Fibroblast of skin of right quadriceps (primary cell): ENCODE measurements around the gene AQP9.

ENCODE experiments used
- DNase-seq: peaks from one replicate; pipeline ENCODE4 v3.0.0-alpha.2; 2013

AQP9 gene

DNA sequence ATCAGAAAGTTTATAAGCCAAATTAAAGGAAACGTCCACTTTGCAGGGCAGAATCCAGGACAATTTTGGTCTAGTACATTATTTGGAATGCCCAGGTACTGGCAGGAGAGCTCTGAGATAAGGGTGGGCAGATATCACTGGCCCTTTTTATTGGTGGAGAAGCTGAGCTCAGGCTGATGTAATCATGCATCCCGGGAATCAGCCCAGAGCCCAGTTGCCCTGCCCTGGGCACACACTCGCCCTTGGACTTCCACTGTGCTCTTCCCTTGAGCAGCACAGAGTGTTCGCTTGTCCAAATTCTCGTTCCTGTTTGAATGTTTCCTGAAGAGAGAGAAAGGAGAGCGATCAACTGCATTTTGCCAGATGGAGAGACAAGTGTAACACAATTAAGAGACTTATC lies 3.7 kb downstream of the AQP9 start:
- DNase-seq = no peak

DNA sequence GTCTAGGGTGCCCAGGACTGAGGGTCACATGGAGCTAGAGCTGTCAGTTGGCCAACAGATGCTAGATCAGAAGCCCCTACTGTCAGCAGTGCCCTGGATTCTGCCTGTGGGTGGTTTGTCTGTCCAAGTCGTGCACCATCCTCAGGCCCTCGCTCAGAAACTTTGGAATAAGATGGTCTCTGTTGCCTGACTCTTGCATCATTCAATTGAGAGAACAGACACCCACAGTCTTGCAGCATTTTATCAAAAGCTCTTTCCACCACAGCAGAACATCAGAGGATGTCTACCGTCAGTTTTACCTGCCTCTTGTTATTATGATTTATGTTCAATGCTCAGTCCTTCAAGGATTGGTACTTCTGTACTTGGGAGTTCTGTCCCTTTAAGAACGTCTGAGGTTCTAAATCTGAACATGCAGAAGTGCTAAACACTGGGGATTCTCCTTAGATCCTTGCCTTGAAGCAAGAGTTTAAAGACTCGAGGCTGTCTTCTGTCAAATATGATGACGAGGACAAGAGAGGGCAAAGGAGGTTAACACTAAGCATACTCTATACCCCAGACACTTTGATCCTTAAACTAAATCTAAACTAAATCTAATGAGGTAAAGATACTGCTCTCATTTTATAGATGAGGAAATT lies 4.8 kb downstream of the AQP9 start:
- DNase-seq = no peak

GRCh38 chr15:58145606-58146005 lies 7.4 kb downstream of the AQP9 start:
- DNase-seq = no peak

DNA sequence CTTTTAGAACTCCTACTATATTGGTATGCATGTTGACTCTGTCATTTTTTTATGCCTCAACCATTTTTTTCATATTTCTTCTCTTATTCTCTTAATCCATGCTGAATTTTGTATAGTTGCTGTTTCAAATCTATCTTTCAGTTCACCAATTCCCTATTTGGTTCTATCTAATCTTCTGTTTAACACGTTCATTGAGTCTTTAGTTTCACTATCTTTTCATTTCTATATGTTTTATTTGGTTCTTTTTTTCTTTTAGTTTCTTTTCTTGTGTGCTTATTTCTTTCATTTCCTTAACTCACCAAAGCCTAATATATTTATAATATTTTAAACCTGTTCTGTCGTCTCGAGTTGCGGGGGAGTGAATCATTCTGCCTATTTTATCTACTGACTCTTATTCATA lies 8.0 kb downstream of the AQP9 start:
- DNase-seq = no peak

DNA sequence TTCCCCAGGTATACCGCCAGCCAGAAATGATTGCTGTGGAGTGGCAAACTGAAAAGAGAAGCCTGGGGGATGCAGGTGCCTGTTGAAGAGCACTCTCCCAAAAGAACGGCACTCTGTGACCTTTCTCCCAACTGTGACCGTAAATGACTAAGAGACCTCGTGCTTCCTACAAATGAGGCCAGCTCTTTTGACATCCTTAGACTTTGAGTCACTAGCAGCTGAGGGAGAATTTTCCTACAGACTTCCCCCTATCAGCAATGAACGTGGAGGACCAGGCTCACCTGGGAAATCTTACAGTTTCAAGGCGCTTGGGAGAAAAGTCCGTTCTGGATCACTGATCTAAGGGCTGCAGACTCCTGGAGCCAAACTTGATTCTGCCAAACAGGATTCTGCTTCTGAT lies 8.6 kb downstream of the AQP9 start:
- DNase-seq = no peak

- no peak for DNase-seq
Observed at GRCh38 chr15:58147171-58147611, 9.0 kb downstream of the AQP9 start.

DNA sequence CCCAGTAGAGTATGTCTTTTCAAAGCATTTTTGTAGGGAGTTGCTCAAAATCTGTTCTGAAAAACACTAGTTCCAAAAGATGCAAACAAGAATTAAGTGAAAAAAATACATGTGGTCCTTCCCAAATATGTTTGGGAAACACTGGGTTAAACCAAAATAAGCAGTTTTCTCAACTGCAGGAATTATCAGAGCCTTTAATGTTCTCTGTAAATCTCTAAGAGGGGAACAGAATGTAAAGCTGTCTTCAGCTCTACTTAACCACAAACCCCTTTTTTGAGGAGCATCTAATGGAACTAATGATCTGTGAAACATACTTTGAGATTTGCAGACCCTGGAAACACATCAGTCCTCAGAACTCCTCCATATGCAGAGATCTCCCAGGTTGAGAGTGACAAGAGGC lies 9.9 kb downstream of the AQP9 start:
- DNase-seq = no peak

DNA sequence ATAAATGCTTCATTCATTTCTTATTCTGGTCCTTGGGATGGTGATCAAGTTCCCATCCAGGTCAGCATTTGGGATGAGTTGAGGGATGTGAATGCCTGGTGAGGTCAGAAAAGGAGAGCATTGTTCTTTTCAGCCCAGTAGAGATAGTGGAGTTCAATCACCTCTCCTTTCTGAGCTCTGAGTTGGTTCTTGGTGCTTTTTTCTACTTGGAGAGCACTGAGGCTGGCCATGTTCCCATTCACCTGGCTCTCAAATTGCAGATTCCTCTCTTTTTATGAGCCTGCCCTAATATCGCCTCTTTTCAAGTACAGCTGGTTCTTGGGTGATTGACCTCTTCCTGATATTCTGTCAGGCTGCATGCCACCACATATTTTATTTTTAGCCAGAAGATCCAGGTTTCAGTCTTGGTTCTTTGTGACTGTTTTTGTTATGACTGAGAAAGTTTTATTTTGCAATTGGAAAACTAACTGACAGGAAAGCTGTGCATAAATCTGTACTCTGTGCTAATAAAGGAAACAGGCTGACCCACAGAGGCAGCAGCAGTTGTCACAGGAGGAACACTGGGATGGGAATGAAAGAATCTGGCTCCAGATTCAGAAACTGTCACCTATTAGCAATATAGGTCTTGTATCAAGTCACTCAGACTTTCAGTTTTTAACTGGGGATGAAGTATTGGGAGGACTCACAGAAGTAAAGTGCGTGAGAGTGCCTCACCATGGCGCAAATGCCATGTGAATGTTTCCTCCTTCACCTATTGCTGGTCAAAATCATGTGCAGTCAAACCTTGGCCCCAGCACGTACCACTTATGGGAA lies 10.7 kb downstream of the AQP9 start:
- no peak for DNase-seq

DNA sequence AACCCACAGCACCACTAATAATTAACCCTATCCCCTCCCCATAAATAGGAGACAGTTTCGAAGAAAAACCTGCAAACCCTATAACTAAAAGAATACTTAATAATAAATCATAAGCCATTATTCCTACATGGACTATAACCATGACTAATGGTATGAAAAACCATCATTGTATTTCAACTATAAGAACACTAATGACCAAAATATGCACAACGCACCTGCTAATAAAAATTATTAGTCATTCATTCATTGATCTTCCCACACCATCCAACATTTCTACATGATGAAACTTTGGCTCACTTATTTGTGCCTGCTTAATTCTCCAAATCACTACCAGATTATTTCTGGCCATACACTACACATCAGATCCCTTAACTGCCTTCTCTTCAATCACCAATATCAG lies 16.6 kb downstream of the AQP9 start:
- no peak for DNase-seq

- no peak for DNase-seq
Observed at GRCh38 chr15:58159827-58160386, 21.7 kb downstream of the AQP9 start.

- DNase-seq = no peak
Observed at GRCh38 chr15:58161436-58161930, 23.3 kb downstream of the AQP9 start.

- no peak for DNase-seq
Observed at GRCh38 chr15:58163985-58164384, 25.8 kb downstream of the AQP9 start.

DNA sequence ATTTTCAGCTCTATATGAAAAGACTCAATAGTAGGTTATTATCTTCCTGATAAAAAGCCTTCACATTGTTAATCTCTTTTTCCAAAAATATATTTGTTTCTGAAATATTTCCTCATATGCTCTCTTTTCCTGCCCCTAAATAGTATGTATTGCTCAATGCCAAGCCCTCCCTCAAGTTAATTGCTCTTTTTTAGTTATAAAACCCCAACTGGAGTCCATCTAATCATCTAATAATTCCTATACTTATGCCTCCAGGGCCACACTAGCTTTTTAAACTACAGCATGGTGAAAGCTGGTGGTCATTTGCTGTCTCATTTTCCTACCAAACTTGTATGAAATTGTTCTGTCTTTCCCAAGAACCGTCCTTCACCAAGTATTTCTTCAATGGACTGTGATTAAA lies 26.7 kb downstream of the AQP9 start:
- no peak for DNase-seq

DNA sequence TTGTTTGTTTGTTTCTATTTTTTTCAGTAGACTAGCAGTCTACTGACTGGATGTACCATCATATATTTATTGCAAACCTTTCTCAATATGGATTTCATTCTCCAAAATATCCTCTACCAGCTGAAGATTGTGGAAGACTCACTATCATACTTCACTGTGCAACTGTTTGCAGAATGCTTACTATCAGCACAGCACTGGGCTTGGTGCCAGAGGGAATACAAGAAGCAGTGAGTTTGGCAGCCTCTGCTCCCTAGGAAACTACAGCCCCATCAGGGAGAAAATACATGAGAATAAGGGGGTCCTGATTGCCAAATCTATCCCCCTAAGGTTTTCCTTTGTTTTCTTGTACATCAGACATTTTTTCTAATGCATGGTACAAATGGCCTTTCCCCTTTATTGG lies 27.5 kb downstream of the AQP9 start:
- peak; percentile 8 for DNase-seq

GRCh38 chr15:58167095-58167691 lies 29.0 kb downstream of the AQP9 start:
- no peak for DNase-seq

DNA sequence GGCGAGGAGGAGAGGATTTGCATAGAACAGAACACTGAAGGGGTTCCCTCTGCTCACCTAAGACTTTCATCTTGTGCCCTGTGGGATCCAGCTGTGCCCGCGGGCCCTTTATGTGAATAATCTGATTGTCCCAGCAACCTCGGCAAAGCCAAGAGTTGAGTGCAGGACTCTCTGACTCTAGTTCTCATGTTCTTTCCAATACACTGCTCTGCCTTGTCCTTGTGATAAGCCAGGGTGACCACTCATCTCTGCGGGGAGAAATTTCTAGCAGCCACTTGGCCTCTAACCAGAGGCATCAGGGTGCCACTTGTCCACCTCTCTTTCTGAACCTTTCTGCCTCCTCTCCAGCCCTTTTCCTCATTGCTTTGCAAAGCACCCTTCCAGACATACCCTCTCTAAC lies 31.8 kb downstream of the AQP9 start:
- no peak for DNase-seq

DNA sequence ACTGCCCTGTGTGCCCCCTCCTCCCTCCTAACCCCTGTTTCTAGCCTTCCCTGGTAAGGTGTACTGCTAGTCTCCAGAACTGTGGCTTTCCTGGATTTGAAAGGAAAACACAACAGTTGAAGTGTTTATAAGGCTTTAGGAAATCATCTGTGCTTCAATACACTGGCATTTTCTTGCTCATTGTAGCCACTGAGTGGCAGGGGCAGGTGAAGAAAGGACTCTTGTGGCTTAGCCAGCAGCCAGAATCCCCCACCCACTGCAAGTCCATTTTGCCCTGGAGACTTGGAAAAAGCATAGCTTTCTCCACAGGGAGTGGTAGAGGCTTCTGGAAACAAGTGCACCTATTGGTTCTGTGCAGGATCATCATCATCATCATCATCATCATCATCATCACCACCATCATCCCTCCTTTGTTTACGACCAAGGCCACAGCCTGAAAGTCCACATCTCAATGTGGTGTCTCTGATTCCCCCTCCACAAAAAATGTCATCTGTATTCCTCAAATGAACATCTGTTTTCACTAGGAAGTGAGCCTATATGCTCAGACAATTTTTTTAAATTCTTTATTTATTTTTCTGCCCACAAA lies 33.4 kb downstream of the AQP9 start:
- DNase-seq = no peak

DNA sequence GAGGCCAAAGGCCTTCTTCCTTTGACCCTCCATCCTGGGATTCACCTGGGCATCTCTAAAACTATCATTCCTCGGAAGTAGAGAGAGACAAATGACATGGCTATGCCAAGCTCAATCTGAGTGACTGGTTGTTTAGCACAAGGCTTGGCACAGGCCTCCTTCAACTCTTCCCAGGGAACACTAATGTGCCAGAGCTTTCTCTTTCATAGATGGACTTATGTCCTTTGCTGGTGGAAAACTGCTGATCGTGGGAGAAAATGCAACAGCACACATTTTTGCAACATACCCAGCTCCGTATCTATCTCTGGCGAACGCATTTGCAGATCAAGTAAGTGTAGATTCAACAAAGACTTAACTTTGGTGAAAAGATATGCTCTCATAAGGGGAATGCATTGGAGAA lies 36.5 kb downstream of the AQP9 start:
- DNase-seq = no peak

DNA sequence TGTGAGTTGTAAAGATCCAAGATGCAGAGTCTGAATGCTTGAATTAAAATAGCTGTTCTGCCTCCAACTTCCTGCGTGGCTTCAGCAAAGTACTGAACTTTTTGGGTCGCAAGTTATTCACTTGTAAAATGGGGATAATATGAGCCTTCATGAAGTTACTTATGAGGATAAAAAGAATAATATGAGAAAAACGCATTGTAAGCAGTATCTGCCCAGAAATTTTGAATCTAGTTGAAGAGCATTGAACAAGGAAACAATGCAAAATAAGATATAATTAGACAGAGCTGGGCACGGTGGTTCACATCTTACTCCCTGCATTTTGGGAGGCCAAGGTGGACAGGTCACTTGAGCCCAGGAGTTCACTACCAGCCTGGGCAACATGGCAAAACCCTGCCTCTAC lies 37.8 kb downstream of the AQP9 start:
- no peak for DNase-seq

GRCh38 chr15:58178668-58179067 lies 40.5 kb downstream of the AQP9 start:
- DNase-seq = no peak

DNA sequence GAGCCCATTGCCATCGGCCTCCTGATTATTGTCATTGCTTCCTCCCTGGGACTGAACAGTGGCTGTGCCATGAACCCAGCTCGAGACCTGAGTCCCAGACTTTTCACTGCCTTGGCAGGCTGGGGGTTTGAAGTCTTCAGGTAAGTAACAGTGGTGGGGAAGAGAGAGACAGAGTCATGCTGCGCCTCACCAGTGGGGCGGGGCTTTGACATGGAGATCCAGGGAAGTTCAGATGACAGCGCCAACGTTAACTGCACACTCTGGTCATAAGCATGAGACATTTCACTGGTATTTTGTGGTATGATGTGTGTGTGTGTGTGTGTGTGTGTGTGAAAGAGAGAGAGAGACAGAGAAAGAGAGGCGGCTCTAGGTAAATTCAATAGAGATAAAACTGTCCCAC lies 41.0 kb downstream of the AQP9 start:
- DNase-seq = peak; percentile 51

GRCh38 chr15:58179741-58180381 lies 41.7 kb downstream of the AQP9 start:
- DNase-seq = no peak
